Fibroblast of lung (primary cell): ENCODE measurements around the gene MAPK8. TPM values are rescaled to one million over a fixed set of nuclear protein-coding genes. Genes with fewer than 3 reads are reported as not detected.
"Not testable (repeated sequence)": the region's sequence is repeated elsewhere in the genome, so short reads cannot be mapped to it uniquely, and the experiment has no call there.

Experiments
- DNase-seq, 2 donors: peaks; one replicate each; pipeline versions ENCODE4 v3.0.0 to v3.0.0-alpha.2; 2010; ENCODE audit warnings: low read depth in 2 of 2
- H2AFZ ChIP-seq: 2 replicates; pipeline ENCODE4 v1.5.1; 2012; ENCODE audit warnings: low read length, control low read depth, inconsistent platforms
- H3K27ac ChIP-seq: 2 replicates; pipeline ENCODE4 v1.5.1; 2011; ENCODE audit warnings: low read length, control low read depth; ENCODE audit not compliant: insufficient read depth
- H3K27me3 ChIP-seq: 2 replicates; pipeline ENCODE4 v1.5.1; 2011; ENCODE audit warnings: mild to moderate bottlenecking, low read length; ENCODE audit not compliant: control insufficient read depth, insufficient read depth
- H3K36me3 ChIP-seq: 2 replicates; pipeline ENCODE4 v1.5.1; 2011; ENCODE audit warnings: low read length; ENCODE audit not compliant: control insufficient read depth, insufficient read depth
- H3K4me1 ChIP-seq: 2 replicates; pipeline ENCODE4 v1.5.1; 2011; ENCODE audit warnings: low read length; ENCODE audit not compliant: control insufficient read depth, insufficient read depth; ENCODE audit errors: extremely low read depth
- H3K4me2 ChIP-seq: 2 replicates; pipeline ENCODE4 v1.5.1; 2011; ENCODE audit warnings: low read length, control low read depth; ENCODE audit not compliant: insufficient read depth; ENCODE audit errors: extremely low read depth
- H3K4me3 ChIP-seq, 4 experiments: fragments of 200-600 bp in 1 of 4; sonication (generic) in 1 of 4; replicated peaks in 1 of 4; 2 replicates each; pipeline ENCODE4 v1.5.1; 2011 to 2016; ENCODE audit warnings: low read length in 4 of 4, low read depth in 3 of 4, mild to moderate bottlenecking in 3 of 4, control low read depth in 2 of 4, inconsistent platforms in 1 of 4, mixed read lengths in 1 of 4; ENCODE audit not compliant: insufficient read depth in 1 of 4; ENCODE audit errors: control extremely low read depth in 1 of 4
- H3K79me2 ChIP-seq: 2 replicates; pipeline ENCODE4 v1.5.1; 2012; ENCODE audit warnings: mild to moderate bottlenecking, low read length, inconsistent platforms; ENCODE audit not compliant: control insufficient read depth, insufficient read depth
- H3K9ac ChIP-seq: 2 replicates; pipeline ENCODE4 v1.5.1; 2011; ENCODE audit warnings: mild to moderate bottlenecking, low read length, control low read depth; ENCODE audit not compliant: insufficient read depth
- H3K9me3 ChIP-seq: 2 replicates; pipeline ENCODE4 v1.5.1; 2012; ENCODE audit warnings: low read depth, low read length; ENCODE audit not compliant: control insufficient read depth, insufficient read depth
- H4K20me1 ChIP-seq: 2 replicates; pipeline ENCODE4 v1.5.1; 2011; ENCODE audit warnings: low read length; ENCODE audit not compliant: control insufficient read depth, insufficient read depth; ENCODE audit errors: extremely low read depth
- EZH2 ChIP-seq: IDR thresholded peaks from 2 replicates; pipeline ENCODE4 v1.5.1; 2012; ENCODE audit warnings: low read length, control low read depth, mild to moderate bottlenecking; ENCODE audit errors: missing control alignments
- polyA plus RNA-seq, 2 donors: library from polyadenylated mRNA; depleted of rRNA in 1 of 2; stranded (reverse) in 1 of 2; unstranded in 1 of 2; fragments of >200 nt; gene quantifications; 2 replicates each; pipeline ENCODE4 v1.2.1, GENCODE V29; 2011 to 2012; ENCODE audit warnings: missing spikeins in 1 of 2
- total RNA-seq: library from RNA; depleted of rRNA; stranded (reverse); fragments of >200 nt; gene quantifications from 2 replicates; pipeline ENCODE4 v1.2.1, GENCODE V29; 2014
- TF ChIP-seq, protein P1 (sequence below), 2 donors: IDR thresholded peaks in 1 of 2; conservative IDR thresholded peaks in 1 of 2; 1 replicate in 1 of 2; 2 replicates in 1 of 2; pipeline ENCODE4 v1.5.1; 2011 to 2012; ENCODE audit warnings: low read length in 2 of 2, control low read depth in 1 of 2, inconsistent platforms in 1 of 2, low read depth in 1 of 2, mild to moderate bottlenecking in 1 of 2

MAPK8 gene
- total and polyA plus RNA-seq, 2 donors (not counting 1 experiment from before 2014, with no cell fraction given), result 29.4 to 53.7 TPM

DNA sequence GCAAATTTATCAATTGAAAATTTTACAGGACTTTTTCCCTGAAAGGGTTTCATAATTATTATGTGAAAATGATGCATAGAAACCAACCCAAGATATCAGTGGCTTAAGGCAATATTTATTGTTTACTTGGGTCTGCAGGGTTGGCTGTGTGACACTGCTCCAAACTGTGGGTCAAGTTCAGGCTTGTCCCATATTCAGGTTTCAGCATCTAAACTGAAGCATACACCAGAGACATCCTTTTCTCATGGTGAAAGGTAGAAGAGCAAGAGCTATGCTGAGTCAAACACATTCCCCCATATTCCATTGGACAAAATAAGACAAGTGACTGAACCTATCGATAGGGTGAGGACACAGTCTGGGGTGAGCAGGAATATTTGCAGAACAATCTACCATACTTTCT lies 110.9 kb downstream of the MAPK8 start:
- TF ChIP-seq EZH2, result no peak
- TF ChIP-seq, protein P1, sequence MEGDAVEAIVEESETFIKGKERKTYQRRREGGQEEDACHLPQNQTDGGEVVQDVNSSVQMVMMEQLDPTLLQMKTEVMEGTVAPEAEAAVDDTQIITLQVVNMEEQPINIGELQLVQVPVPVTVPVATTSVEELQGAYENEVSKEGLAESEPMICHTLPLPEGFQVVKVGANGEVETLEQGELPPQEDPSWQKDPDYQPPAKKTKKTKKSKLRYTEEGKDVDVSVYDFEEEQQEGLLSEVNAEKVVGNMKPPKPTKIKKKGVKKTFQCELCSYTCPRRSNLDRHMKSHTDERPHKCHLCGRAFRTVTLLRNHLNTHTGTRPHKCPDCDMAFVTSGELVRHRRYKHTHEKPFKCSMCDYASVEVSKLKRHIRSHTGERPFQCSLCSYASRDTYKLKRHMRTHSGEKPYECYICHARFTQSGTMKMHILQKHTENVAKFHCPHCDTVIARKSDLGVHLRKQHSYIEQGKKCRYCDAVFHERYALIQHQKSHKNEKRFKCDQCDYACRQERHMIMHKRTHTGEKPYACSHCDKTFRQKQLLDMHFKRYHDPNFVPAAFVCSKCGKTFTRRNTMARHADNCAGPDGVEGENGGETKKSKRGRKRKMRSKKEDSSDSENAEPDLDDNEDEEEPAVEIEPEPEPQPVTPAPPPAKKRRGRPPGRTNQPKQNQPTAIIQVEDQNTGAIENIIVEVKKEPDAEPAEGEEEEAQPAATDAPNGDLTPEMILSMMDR (conservative IDR thresholded peaks at IDR 0.05 in 1 of 2, IDR thresholded peaks at IDR 0.05 in 1 of 2; ENCODE audit: low read depth in 1 of 2, low read length in 2 of 2), result no peak
- Histone ChIP-seq H3K4me1 (peaks cover 2% of the 10 kb centered on the region), H3K27ac (no peak overlapping the region), H3K4me3 (no peak overlapping the region), H3K9me3 (no peaks in the 10 kb centered on the region), H4K20me1 (no peaks in the 10 kb centered on the region), H3K27me3 (no peaks in the 10 kb centered on the region), H3K9ac (no peak overlapping the region), H3K4me2 (no peak overlapping the region), H3K79me2 (no peaks in the 10 kb centered on the region), H3K36me3 (no peaks in the 10 kb centered on the region), H2AFZ (no peak overlapping the region)
- DNase-seq, result no peak

DNA sequence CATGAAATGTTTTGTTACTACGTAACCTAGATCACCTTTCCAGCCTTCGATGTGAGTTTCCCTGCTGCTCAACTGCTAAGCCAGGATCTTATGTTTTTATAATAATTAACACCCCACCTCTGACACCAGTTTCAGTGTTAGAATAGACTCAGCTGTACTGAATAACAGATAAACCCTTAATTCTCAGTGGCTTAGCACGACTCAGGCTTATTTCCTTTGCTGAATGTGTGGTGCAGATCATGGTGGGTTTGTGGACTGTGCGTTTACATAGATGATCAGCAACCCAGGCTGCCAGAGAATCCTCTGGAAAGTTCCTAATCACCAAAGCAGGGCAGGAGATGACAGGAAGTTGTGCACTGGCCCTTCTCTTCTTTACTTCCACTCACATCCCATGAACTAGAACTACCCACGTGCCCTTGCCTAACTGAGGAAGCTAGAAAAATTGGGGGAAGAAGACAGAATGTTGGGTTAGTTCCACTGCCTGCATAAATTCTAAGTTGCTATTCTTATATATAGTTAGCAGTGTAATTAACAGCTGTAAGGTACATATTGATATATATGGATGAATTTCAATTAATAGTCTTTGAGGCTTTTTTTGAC lies 111.8 kb downstream of the MAPK8 start:
- H3K4me1 ChIP-seq, result peaks cover 2% of the 10 kb centered on the region
- H3K4me3 ChIP-seq, result no peak overlapping the region
- H3K27me3 ChIP-seq, result no peaks in the 10 kb centered on the region
- DNase-seq, result no peak
- no peaks in the 10 kb centered on the region for H3K9me3 ChIP-seq
- TF ChIP-seq, protein P1 (conservative IDR thresholded peaks at IDR 0.05 in 1 of 2, IDR thresholded peaks at IDR 0.05 in 1 of 2; ENCODE audit: low read depth in 1 of 2, low read length in 2 of 2), result no peak
- no peak for TF ChIP-seq EZH2
- H3K79me2 ChIP-seq, result no peaks in the 10 kb centered on the region
- no peak overlapping the region for H3K4me2 ChIP-seq
- H4K20me1 ChIP-seq, result no peaks in the 10 kb centered on the region
- no peak overlapping the region for H2AFZ ChIP-seq
- no peaks in the 10 kb centered on the region for H3K36me3 ChIP-seq
- no peak overlapping the region for H3K9ac ChIP-seq
- no peak overlapping the region for H3K27ac ChIP-seq

DNA sequence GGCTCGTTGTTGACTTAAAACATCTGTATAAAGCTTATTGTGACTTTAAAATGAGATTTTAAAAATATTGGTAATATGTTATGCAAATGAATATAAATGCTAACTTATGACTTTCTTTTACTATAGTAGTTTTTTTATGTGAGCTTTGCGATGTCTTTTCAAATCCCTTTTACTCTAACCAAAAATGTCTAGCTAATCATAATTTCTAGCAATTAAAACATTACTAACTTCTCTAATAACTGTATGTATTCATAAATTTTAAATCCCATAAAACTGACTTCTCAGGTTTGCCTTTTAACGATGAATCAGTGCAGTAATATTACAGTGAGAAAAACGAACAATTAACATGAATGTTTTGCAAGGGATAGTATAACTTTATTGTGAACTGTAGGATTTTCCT lies 113.2 kb downstream of the MAPK8 start:
- Histone ChIP-seq H4K20me1 (no peaks in the 10 kb centered on the region), H3K4me1 (peaks cover 2% of the 10 kb centered on the region)
- TF ChIP-seq EZH2, result no peak
- TF ChIP-seq, protein P1 (conservative IDR thresholded peaks at IDR 0.05 in 1 of 2, IDR thresholded peaks at IDR 0.05 in 1 of 2; ENCODE audit: low read depth in 1 of 2, low read length in 2 of 2), result no peak

DNA sequence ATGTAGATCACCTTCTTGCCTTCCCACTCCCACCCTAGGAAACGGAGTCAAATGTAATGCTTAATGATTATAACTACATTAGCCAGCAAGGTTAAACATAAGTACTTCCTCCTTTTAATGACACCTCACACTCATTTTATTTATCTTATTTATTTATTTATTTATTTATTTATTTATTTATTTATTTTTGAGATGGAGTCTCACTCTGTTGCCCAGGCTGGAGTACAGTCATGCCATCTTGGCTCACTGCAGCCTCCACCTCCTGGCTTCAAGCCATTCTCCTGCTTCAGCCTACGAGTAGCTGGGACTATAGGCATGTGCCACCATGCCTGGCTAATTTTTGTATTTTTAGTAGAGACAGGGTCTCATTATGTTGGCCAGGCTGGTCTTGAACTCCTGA lies 115.4 kb downstream of the MAPK8 start:
- not testable (repeated sequence) for H3K4me2 ChIP-seq, H3K36me3 ChIP-seq

More for the DNA sequence above, 113.2 kb downstream of the MAPK8 start:
- no peak for DNase-seq
- no peak overlapping the region for H3K4me3 ChIP-seq
- no peaks in the 10 kb centered on the region for H3K79me2 ChIP-seq
- H3K4me2 ChIP-seq, result no peak overlapping the region
- H3K27me3 ChIP-seq, result no peaks in the 10 kb centered on the region
- H2AFZ ChIP-seq, result no peak overlapping the region
- H3K9ac ChIP-seq, result no peak overlapping the region
- no peaks in the 10 kb centered on the region for H3K36me3 ChIP-seq
- no peaks in the 10 kb centered on the region for H3K9me3 ChIP-seq
- H3K27ac ChIP-seq, result no peak overlapping the region

More for the DNA sequence above, 115.4 kb downstream of the MAPK8 start:
- not testable (repeated sequence) for H3K27me3 ChIP-seq, H3K4me3 ChIP-seq, H4K20me1 ChIP-seq, H3K9me3 ChIP-seq, H3K27ac ChIP-seq, H3K4me1 ChIP-seq, H3K79me2 ChIP-seq, DNase-seq, H2AFZ ChIP-seq, H3K9ac ChIP-seq
